ENCODE measurements around the gene THSD4.

- TF ChIP-seq EZH2 (IDR thresholded peaks at IDR 0.05; ENCODE audit: insufficient read depth, low read length) (no peak), CTCF (IDR thresholded peaks at IDR 0.05; ENCODE audit: insufficient read depth, low read depth, low read length) (no peak)
Measured at GRCh38 chr15:71252740-71253047, 137.4 kb downstream of the THSD4 start.
